Fibroblast of lung (primary cell): ENCODE data around the gene IGFBP2. TPM values are rescaled to one million over a fixed set of nuclear protein-coding genes. Genes with fewer than 3 reads are reported as not detected.
A peak's percentile ranks its signal among the peaks of the same experiment; 100 is the strongest.

Source experiments
- DNase-seq, 2 donors: peaks; one replicate each; pipeline versions ENCODE4 v3.0.0 to v3.0.0-alpha.2; 2010; ENCODE audit warnings: low read depth in 2 of 2
- H2AFZ ChIP-seq: 2 replicates; pipeline ENCODE4 v1.5.1; 2012; ENCODE audit warnings: low read length, control low read depth, inconsistent platforms
- H3K27ac ChIP-seq: 2 replicates; pipeline ENCODE4 v1.5.1; 2011; ENCODE audit warnings: low read length, control low read depth; ENCODE audit not compliant: insufficient read depth
- H3K27me3 ChIP-seq: 2 replicates; pipeline ENCODE4 v1.5.1; 2011; ENCODE audit warnings: mild to moderate bottlenecking, low read length; ENCODE audit not compliant: control insufficient read depth, insufficient read depth
- H3K36me3 ChIP-seq: 2 replicates; pipeline ENCODE4 v1.5.1; 2011; ENCODE audit warnings: low read length; ENCODE audit not compliant: control insufficient read depth, insufficient read depth
- H3K4me1 ChIP-seq: 2 replicates; pipeline ENCODE4 v1.5.1; 2011; ENCODE audit warnings: low read length; ENCODE audit not compliant: control insufficient read depth, insufficient read depth; ENCODE audit errors: extremely low read depth
- H3K4me2 ChIP-seq: 2 replicates; pipeline ENCODE4 v1.5.1; 2011; ENCODE audit warnings: low read length, control low read depth; ENCODE audit not compliant: insufficient read depth; ENCODE audit errors: extremely low read depth
- H3K4me3 ChIP-seq, 4 experiments: fragments of 200-600 bp in 1 of 4; sonication (generic) in 1 of 4; replicated peaks in 1 of 4; 2 replicates each; pipeline ENCODE4 v1.5.1; 2011 to 2016; ENCODE audit warnings: low read length in 4 of 4, low read depth in 3 of 4, mild to moderate bottlenecking in 3 of 4, control low read depth in 2 of 4, inconsistent platforms in 1 of 4, mixed read lengths in 1 of 4; ENCODE audit not compliant: insufficient read depth in 1 of 4; ENCODE audit errors: control extremely low read depth in 1 of 4
- H3K79me2 ChIP-seq: 2 replicates; pipeline ENCODE4 v1.5.1; 2012; ENCODE audit warnings: mild to moderate bottlenecking, low read length, inconsistent platforms; ENCODE audit not compliant: control insufficient read depth, insufficient read depth
- H3K9ac ChIP-seq: 2 replicates; pipeline ENCODE4 v1.5.1; 2011; ENCODE audit warnings: mild to moderate bottlenecking, low read length, control low read depth; ENCODE audit not compliant: insufficient read depth
- H3K9me3 ChIP-seq: 2 replicates; pipeline ENCODE4 v1.5.1; 2012; ENCODE audit warnings: low read depth, low read length; ENCODE audit not compliant: control insufficient read depth, insufficient read depth
- H4K20me1 ChIP-seq: 2 replicates; pipeline ENCODE4 v1.5.1; 2011; ENCODE audit warnings: low read length; ENCODE audit not compliant: control insufficient read depth, insufficient read depth; ENCODE audit errors: extremely low read depth
- EZH2 ChIP-seq: IDR thresholded peaks from 2 replicates; pipeline ENCODE4 v1.5.1; 2012; ENCODE audit warnings: low read length, control low read depth, mild to moderate bottlenecking; ENCODE audit errors: missing control alignments
- polyA plus RNA-seq, 2 donors: library from polyadenylated mRNA; depleted of rRNA in 1 of 2; stranded (reverse) in 1 of 2; unstranded in 1 of 2; fragments of >200 nt; gene quantifications; 2 replicates each; pipeline ENCODE4 v1.2.1, GENCODE V29; 2011 to 2012; ENCODE audit warnings: missing spikeins in 1 of 2
- total RNA-seq: library from RNA; depleted of rRNA; stranded (reverse); fragments of >200 nt; gene quantifications from 2 replicates; pipeline ENCODE4 v1.2.1, GENCODE V29; 2014
- TF ChIP-seq, protein P1 (sequence below), 2 donors: IDR thresholded peaks in 1 of 2; conservative IDR thresholded peaks in 1 of 2; 1 replicate in 1 of 2; 2 replicates in 1 of 2; pipeline ENCODE4 v1.5.1; 2011 to 2012; ENCODE audit warnings: low read length in 2 of 2, control low read depth in 1 of 2, inconsistent platforms in 1 of 2, low read depth in 1 of 2, mild to moderate bottlenecking in 1 of 2

Gene IGFBP2
- total and polyA plus RNA-seq, 2 donors (not counting 1 experiment from before 2014, with no cell fraction given): 8.6 to 36.3 TPM

DNA sequence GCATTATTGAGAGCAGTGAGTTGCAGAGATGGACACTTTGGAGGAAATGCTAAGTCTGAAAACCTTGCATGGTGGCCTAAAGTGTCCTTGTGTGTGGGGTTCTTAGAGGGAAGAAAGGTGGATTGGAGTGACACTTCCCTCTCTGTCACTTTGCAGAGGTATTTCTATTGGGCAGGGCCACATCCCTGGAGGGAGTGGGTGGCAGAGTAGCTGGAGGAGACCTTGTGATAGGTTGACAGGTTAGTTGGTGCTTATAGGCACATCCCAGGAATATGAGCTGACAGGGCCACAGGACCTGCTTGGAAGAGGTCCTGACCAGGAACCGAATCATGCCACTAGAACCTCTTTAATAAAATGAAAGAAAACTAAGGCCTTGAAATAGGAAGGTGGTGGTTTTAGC lies 63.1 kb downstream of the IGFBP2 start:
- Histone ChIP-seq H3K27ac (no peak overlapping the region), H3K4me3 (no peak overlapping the region), H3K79me2 (peaks cover 28% of the 10 kb centered on the region), H3K27me3 (no peaks in the 10 kb centered on the region), H3K4me2 (no peak overlapping the region), H4K20me1 (no peaks in the 10 kb centered on the region), H3K9ac (no peak overlapping the region), H2AFZ (no peak overlapping the region), H3K36me3 (no peaks in the 10 kb centered on the region), H3K9me3 (no peaks in the 10 kb centered on the region), H3K4me1 (peaks cover 14% of the 10 kb centered on the region)
- no peak for TF ChIP-seq EZH2
- TF ChIP-seq, protein P1, sequence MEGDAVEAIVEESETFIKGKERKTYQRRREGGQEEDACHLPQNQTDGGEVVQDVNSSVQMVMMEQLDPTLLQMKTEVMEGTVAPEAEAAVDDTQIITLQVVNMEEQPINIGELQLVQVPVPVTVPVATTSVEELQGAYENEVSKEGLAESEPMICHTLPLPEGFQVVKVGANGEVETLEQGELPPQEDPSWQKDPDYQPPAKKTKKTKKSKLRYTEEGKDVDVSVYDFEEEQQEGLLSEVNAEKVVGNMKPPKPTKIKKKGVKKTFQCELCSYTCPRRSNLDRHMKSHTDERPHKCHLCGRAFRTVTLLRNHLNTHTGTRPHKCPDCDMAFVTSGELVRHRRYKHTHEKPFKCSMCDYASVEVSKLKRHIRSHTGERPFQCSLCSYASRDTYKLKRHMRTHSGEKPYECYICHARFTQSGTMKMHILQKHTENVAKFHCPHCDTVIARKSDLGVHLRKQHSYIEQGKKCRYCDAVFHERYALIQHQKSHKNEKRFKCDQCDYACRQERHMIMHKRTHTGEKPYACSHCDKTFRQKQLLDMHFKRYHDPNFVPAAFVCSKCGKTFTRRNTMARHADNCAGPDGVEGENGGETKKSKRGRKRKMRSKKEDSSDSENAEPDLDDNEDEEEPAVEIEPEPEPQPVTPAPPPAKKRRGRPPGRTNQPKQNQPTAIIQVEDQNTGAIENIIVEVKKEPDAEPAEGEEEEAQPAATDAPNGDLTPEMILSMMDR (conservative IDR thresholded peaks at IDR 0.05 in 1 of 2, IDR thresholded peaks at IDR 0.05 in 1 of 2; ENCODE audit: low read depth in 1 of 2, low read length in 2 of 2): no peak
- no peak for DNase-seq

DNA sequence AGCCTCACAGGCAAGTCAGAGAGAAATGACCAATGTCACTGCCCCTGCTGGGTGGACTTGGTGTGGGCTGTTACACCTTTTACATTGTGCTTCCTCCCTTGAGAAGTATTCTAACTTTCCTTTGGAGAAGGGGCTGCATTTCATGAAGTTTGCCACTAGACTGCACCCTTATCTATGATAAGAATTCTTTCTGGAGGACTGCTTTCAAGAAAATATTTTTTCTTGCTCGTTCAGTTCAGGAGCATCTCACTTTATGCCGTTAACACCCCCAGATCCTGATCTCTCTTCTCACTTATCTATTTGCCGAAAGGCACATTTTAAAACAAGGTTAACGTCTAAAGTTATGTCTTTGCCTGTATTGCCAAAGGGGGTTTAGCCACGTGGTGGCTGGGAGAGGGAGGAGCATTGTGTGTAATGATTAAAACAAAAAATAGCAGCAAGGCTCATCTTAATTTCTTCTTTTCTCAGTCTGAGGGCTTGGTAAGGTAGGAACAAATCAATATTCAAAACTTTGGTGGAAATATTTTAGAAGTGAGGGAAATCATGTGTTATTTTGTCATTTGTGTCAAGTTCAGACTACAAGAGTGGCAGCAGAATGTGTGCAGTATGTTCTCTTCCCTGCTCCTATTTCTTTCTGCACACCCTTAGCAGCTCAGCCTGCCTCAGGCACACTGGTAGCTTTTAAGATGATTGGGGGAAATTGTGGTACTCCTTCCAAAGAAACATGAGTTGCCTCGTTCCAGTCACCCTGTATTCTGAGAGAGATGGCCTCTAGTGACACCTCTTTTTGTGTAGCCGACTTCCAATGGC lies 63.7 kb downstream of the IGFBP2 start:
- H3K9me3 ChIP-seq: no peaks in the 10 kb centered on the region
- peak overlapping the region; percentile 27 for H2AFZ ChIP-seq
- TF ChIP-seq, protein P1 (conservative IDR thresholded peaks at IDR 0.05 in 1 of 2, IDR thresholded peaks at IDR 0.05 in 1 of 2; ENCODE audit: low read depth in 1 of 2, low read length in 2 of 2): peak; percentile 81 to 89
- no peak for TF ChIP-seq EZH2
- peaks cover 14% of the 10 kb centered on the region for H3K4me1 ChIP-seq
- peak overlapping the region; percentile 19 for H3K4me2 ChIP-seq
- no peak overlapping the region for H3K4me3 ChIP-seq
- no peaks in the 10 kb centered on the region for H3K27me3 ChIP-seq
- no peaks in the 10 kb centered on the region for H3K36me3 ChIP-seq
- H3K9ac ChIP-seq: no peak overlapping the region
- peak; percentile 65 to 73 for DNase-seq
- no peaks in the 10 kb centered on the region for H4K20me1 ChIP-seq
- peaks cover 24% of the 10 kb centered on the region for H3K79me2 ChIP-seq
- H3K27ac ChIP-seq: no peak overlapping the region

DNA sequence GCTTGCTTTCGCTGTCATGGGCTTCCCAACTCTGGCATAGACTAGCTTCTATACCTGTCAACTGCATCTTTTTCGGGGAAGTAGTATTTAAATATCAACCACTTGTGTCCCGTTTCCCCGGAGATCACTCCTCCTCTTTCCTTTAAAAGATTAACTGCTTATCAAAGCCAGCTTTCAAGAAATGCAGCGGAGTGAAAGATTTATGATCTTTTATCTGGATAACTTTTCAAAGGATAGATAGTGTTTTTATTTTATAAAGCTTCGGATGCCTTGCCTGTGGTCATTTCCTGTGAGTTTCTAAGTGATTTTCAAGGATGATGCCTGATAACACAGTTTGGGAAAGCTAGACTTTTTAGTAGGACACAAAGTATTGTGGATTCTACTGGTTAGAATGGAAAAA lies 65.1 kb downstream of the IGFBP2 start:
- Histone ChIP-seq H3K27me3 (no peaks in the 10 kb centered on the region), H3K4me2 (no peak overlapping the region), H3K36me3 (no peaks in the 10 kb centered on the region), H3K9me3 (no peaks in the 10 kb centered on the region), H3K27ac (no peak overlapping the region), H3K79me2 (peaks cover 14% of the 10 kb centered on the region), H4K20me1 (no peaks in the 10 kb centered on the region), H3K9ac (no peak overlapping the region), H2AFZ (no peak overlapping the region), H3K4me3 (no peak overlapping the region), H3K4me1 (peaks cover 14% of the 10 kb centered on the region)
- TF ChIP-seq, protein P1 (conservative IDR thresholded peaks at IDR 0.05 in 1 of 2, IDR thresholded peaks at IDR 0.05 in 1 of 2; ENCODE audit: low read depth in 1 of 2, low read length in 2 of 2): no peak
- TF ChIP-seq EZH2: no peak
- DNase-seq: no peak
